Measurements from ENCODE around the gene GRIN2C. TPM values are rescaled to one million over a fixed set of nuclear protein-coding genes. Genes with fewer than 3 reads are reported as not detected.

The GRIN2C gene
- total and polyA plus RNA-seq, 2 of the 4 experiments (the other 2 are of a cell fraction): 0.22 TPM; not detected in 1

DNA sequence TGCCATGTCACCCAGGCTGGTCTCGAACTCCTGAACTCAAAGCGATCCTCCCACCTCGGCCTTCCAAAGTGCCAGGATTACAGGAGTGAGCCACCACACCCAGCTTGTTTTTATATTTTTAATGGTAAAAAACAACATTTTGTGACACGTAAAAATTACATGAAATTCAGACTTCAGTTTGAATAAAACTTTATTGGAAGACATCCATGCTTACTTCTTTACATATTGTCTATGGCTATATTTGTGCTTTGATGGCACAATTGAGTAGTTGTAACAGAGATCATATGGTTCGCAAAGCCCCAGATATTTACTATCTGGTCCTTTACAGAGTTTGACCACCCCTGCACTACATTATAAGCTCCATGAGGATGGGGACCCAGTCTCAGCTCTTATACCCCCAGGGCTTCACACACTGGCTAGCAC, 14.9 kb upstream of the GRIN2C start:
- intact Hi-C loops (cut with micrococcal nuclease): no loop called here
- Histone ChIP-seq H3K14ac (replicated peaks; ENCODE audit: low read depth, low read length) (no peak overlapping the region), H3K36me3 (ENCODE audit: control insufficient read depth, insufficient read depth, low read length) (peaks cover 1% of the 10 kb centered on the region; the same call in 1 of the 2 replicates), H2BK5ac (ENCODE audit: low read depth, low read length, poor library complexity, severe bottlenecking) (no peak overlapping the region), H3K79me1 (ENCODE audit: low read depth in 1 of 2, low read length in 2 of 2) (peaks cover 17 to 31% of the 10 kb centered on the region in 2 experiments; a peak in 3 of 4 replicates), H3K4me2 (ENCODE audit: low read depth, low read length) (no peak overlapping the region), H3K27me3 (ENCODE audit: control insufficient read depth, insufficient read depth, low read length) (peaks cover 12% of the 10 kb centered on the region; the same call in 1 of the 2 replicates), H2BK15ac (ENCODE audit: low read depth, low read length) (no peak overlapping the region), H3K4ac (ENCODE audit: low read depth, low read length) (no peak overlapping the region), H2AFZ (replicated peaks; ENCODE audit: low read length, poor library complexity) (no peak overlapping the region), H2AK9ac (replicated peaks; ENCODE audit: low read depth, low read length, poor library complexity) (no peak overlapping the region), H3K9me3 (ENCODE audit: control insufficient read depth, insufficient read depth, low read length) (no peaks in the 10 kb centered on the region), H3K27ac (ENCODE audit: insufficient read depth, low read length) (no peak overlapping the region), H4K91ac (ENCODE audit: insufficient read depth, low read depth, low read length) (no peak overlapping the region), H3K23ac (ENCODE audit: low read depth, low read length) (no peak overlapping the region), H3K4me3 (ENCODE audit: insufficient read depth, low read depth, low read length) (no peak overlapping the region), H4K8ac (ENCODE audit: low read depth in 2 of 2, low read length in 2 of 2) (peak overlapping the region; percentile 64 to 97; a peak in 1 of 4 replicates), H3K9ac (ENCODE audit: low read depth, low read length) (no peak overlapping the region), H2BK20ac (ENCODE audit: low read depth, low read length) (no peak overlapping the region), H3K18ac (ENCODE audit: low read depth, low read length) (no peak overlapping the region), H4K5ac (ENCODE audit: low read depth, low read length) (no peak overlapping the region), H3K9me1 (ENCODE audit: insufficient read depth, low read length) (peaks cover 16% of the 10 kb centered on the region), H3K4me1 (ENCODE audit: control insufficient read depth, insufficient read depth, low read length) (peaks cover 11% of the 10 kb centered on the region), H3K56ac (ENCODE audit: extremely low read depth, insufficient read depth, low read length) (no peak overlapping the region), H2AK5ac (ENCODE audit: low read depth, low read length) (no peak overlapping the region), H4K20me1 (ENCODE audit: insufficient read depth, low read length) (0 out of 2 replicates have a peak, but pooled peaks cover 2% of the 10 kb centered on the region), H2BK120ac (ENCODE audit: low read depth, low read length) (no peak overlapping the region)
- CTCF ChIA-PET: no interaction called here
- TF ChIP-seq, protein P1, sequence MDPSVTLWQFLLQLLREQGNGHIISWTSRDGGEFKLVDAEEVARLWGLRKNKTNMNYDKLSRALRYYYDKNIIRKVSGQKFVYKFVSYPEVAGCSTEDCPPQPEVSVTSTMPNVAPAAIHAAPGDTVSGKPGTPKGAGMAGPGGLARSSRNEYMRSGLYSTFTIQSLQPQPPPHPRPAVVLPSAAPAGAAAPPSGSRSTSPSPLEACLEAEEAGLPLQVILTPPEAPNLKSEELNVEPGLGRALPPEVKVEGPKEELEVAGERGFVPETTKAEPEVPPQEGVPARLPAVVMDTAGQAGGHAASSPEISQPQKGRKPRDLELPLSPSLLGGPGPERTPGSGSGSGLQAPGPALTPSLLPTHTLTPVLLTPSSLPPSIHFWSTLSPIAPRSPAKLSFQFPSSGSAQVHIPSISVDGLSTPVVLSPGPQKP (IDR thresholded peaks at IDR 0.05; ENCODE audit: borderline replicate concordance, low read depth, low read length): no peak
- TF ChIP-seq, protein P2, sequence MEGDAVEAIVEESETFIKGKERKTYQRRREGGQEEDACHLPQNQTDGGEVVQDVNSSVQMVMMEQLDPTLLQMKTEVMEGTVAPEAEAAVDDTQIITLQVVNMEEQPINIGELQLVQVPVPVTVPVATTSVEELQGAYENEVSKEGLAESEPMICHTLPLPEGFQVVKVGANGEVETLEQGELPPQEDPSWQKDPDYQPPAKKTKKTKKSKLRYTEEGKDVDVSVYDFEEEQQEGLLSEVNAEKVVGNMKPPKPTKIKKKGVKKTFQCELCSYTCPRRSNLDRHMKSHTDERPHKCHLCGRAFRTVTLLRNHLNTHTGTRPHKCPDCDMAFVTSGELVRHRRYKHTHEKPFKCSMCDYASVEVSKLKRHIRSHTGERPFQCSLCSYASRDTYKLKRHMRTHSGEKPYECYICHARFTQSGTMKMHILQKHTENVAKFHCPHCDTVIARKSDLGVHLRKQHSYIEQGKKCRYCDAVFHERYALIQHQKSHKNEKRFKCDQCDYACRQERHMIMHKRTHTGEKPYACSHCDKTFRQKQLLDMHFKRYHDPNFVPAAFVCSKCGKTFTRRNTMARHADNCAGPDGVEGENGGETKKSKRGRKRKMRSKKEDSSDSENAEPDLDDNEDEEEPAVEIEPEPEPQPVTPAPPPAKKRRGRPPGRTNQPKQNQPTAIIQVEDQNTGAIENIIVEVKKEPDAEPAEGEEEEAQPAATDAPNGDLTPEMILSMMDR (conservative IDR thresholded peaks at IDR 0.05; ENCODE audit: low read depth, low read length): no peak
- DNase-seq: no peak
- BruUV-seq (replicated peaks): no TSS peak
- in situ Hi-C loops (cut with MboI; ENCODE audit: low sequenced_read_pairs): loop anchor here (25.0 kb wide), 1 partner anchor 662 kb away; the partner anchor contains the start of genes RPL38 and TTYH2
- dilution Hi-C loops (cut with HindIII; ENCODE audit: low sequenced_read_pairs, unreplicated experiment): no loop called here
- WGBS, 2 experiments (ENCODE audit: extremely low coverage in 2 of 2, insufficient read length in 1 of 2): no CpG with 5 or more reads among the region's 5 CpGs
- POLR2A ChIA-PET (ENCODE audit: unreplicated experiment): interaction anchor here (0.6 kb wide), 1 partner anchor 219 kb away, joined by 3 read pairs; no protein-coding TSS in a partner anchor
- ATAC-seq (ENCODE audit: low read depth): no peak

Measured in IMR-90 (cell line).